Neuronal stem cell (in vitro differentiated cells): ENCODE results near the gene OPN1SW.

ENCODE experiments used
- DNase-seq: peaks from one replicate; pipeline ENCODE4 v3.0.0-alpha.2; 2013; ENCODE audit warnings: low spot score
- H2AFZ ChIP-seq: one replicate; pipeline ENCODE4 v1.6.1; 2013; ENCODE audit warnings: mild to moderate bottlenecking, low read length, inconsistent platforms
- H2AK5ac ChIP-seq: 2 replicates; pipeline ENCODE4 v1.6.1; 2013; ENCODE audit warnings: low read depth, mild to moderate bottlenecking, inconsistent platforms, low read length, moderate library complexity, mixed read lengths
- H2BK120ac ChIP-seq: 2 replicates; pipeline ENCODE4 v1.6.1; 2013; ENCODE audit warnings: low read depth, mild to moderate bottlenecking, inconsistent platforms, low read length, moderate library complexity, mixed read lengths
- H2BK12ac ChIP-seq: one replicate; pipeline ENCODE4 v1.6.1; 2013; ENCODE audit warnings: low read length, inconsistent platforms
- H2BK15ac ChIP-seq: 2 replicates; pipeline ENCODE4 v1.6.1; 2013; ENCODE audit warnings: mild to moderate bottlenecking, low read length, inconsistent platforms, mixed read lengths
- H2BK5ac ChIP-seq: one replicate; pipeline ENCODE4 v1.6.1; 2013; ENCODE audit warnings: inconsistent platforms, mild to moderate bottlenecking, low read length, moderate library complexity
- H3K14ac ChIP-seq: one replicate; pipeline ENCODE4 v1.6.1; 2013; ENCODE audit warnings: low read length, inconsistent platforms
- H3K18ac ChIP-seq: 2 replicates; pipeline ENCODE4 v1.6.1; 2013; ENCODE audit warnings: low read length, inconsistent platforms
- H3K23ac ChIP-seq: 2 replicates; pipeline ENCODE4 v1.6.1; 2013; ENCODE audit warnings: low read depth, mild to moderate bottlenecking, mixed read lengths, low read length, inconsistent platforms; ENCODE audit not compliant: poor library complexity
- H3K27ac ChIP-seq: replicated peaks from 3 replicates; pipeline ENCODE4 v1.5.1; 2013; ENCODE audit warnings: low read length, inconsistent platforms
- H3K27me3 ChIP-seq, 3 experiments: 2 replicates each; pipeline ENCODE4 v1.6.1; 2013; ENCODE audit warnings: low read length in 3 of 3, mild to moderate bottlenecking in 2 of 3, inconsistent platforms in 1 of 3, low read depth in 1 of 3, mixed read lengths in 1 of 3, moderate library complexity in 1 of 3; ENCODE audit not compliant: control insufficient read depth in 3 of 3, insufficient read depth in 3 of 3
- H3K36me3 ChIP-seq, 2 donors: replicated peaks in 1 of 2; 2 replicates each; pipeline ENCODE4 v1.6.1; 2013; ENCODE audit warnings: low read length in 2 of 2; ENCODE audit not compliant: control insufficient read depth in 2 of 2, insufficient read depth in 2 of 2
- H3K4ac ChIP-seq: 2 replicates; pipeline ENCODE4 v1.6.1; 2013; ENCODE audit warnings: inconsistent platforms, mild to moderate bottlenecking, low read length, moderate library complexity
- H3K4me1 ChIP-seq, 2 donors: 1 replicate in 1 of 2; 2 replicates in 1 of 2; pipeline ENCODE4 v1.6.1; 2013; ENCODE audit warnings: low read length in 2 of 2, low read depth in 1 of 2; ENCODE audit not compliant: control insufficient read depth in 2 of 2, insufficient read depth in 1 of 2
- H3K4me2 ChIP-seq: one replicate; pipeline ENCODE4 v1.6.1; 2013; ENCODE audit warnings: mild to moderate bottlenecking, low read length, inconsistent platforms; ENCODE audit not compliant: insufficient read depth, poor library complexity, severe bottlenecking
- H3K4me3 ChIP-seq, 2 donors: 2 replicates each; pipeline ENCODE4 v1.5.1; 2013; ENCODE audit warnings: low read length in 2 of 2, mild to moderate bottlenecking in 2 of 2, inconsistent platforms in 1 of 2, moderate library complexity in 1 of 2
- H3K79me1 ChIP-seq: one replicate; pipeline ENCODE4 v1.6.1; 2013; ENCODE audit warnings: low read depth, mild to moderate bottlenecking, inconsistent platforms, low read length, moderate library complexity
- H3K9ac ChIP-seq: one replicate; pipeline ENCODE4 v1.6.1; 2013; ENCODE audit warnings: mild to moderate bottlenecking, low read depth, low read length, inconsistent platforms; ENCODE audit not compliant: poor library complexity
- H3K9me3 ChIP-seq, 2 donors: replicated peaks in 1 of 2; 2 replicates each; pipeline versions ENCODE3 to v1.6.1; 2013; ENCODE audit warnings: low read length in 2 of 2, mild to moderate bottlenecking in 2 of 2, inconsistent platforms in 1 of 2, low read depth in 1 of 2, mixed read lengths in 1 of 2, moderate library complexity in 1 of 2; ENCODE audit not compliant: control insufficient read depth in 2 of 2, insufficient read depth in 1 of 2
- H4K8ac ChIP-seq: one replicate; pipeline ENCODE4 v1.6.1; 2013; ENCODE audit warnings: low read depth, mild to moderate bottlenecking, inconsistent platforms, low read length, moderate library complexity
- H4K91ac ChIP-seq: one replicate; pipeline ENCODE4 v1.6.1; 2013; ENCODE audit warnings: low read length, low read depth, mild to moderate bottlenecking, inconsistent platforms; ENCODE audit not compliant: poor library complexity
- WGBS, 2 donors: extraction: QIAGEN DNeasy Blood & Tissue Kit; methylation state at CpG; one replicate each; pipeline ENCODE4 v1.1.7; 2013; ENCODE audit warnings: missing lambda C conversion rate in 2 of 2, mixed read lengths in 1 of 2; ENCODE audit not compliant: insufficient read length in 2 of 2, insufficient replicate concordance in 1 of 2; ENCODE audit errors: extremely low coverage in 2 of 2; 5-methylcytosine and 5-hydroxymethylcytosine counted together

OPN1SW gene

GRCh38 chr7:128773604-128774003 lies 2.0 kb downstream of the OPN1SW start:
- Histone ChIP-seq H4K8ac (no peak overlapping the region), H3K9me3 (peaks cover 3 to 9% of the 10 kb centered on the region in 2 donors), H3K27ac (no peak overlapping the region), H3K36me3 (peaks cover 18 to 58% of the 10 kb centered on the region in 2 donors), H2BK5ac (no peak overlapping the region), H3K4me2 (no peak overlapping the region), H3K14ac (no peak overlapping the region), H4K91ac (no peak overlapping the region), H3K4me1 (no peaks in the 10 kb centered on the region), H3K9ac (no peak overlapping the region), H2AK5ac (no peak overlapping the region), H2BK120ac (no peak overlapping the region), H2BK15ac (no peak overlapping the region), H2BK12ac (no peak overlapping the region), H3K27me3 (no peaks in the 10 kb centered on the region), H3K4ac (no peak overlapping the region), H3K23ac (no peak overlapping the region), H3K18ac (no peak overlapping the region), H3K79me1 (no peaks in the 10 kb centered on the region), H3K4me3 (peak overlapping the region in 1 of 2 donors; percentile 31), H2AFZ (no peak overlapping the region)
- WGBS, 2 donors, result no CpG with 5 or more reads among the region's 12 CpGs
- no peak for DNase-seq

DNA sequence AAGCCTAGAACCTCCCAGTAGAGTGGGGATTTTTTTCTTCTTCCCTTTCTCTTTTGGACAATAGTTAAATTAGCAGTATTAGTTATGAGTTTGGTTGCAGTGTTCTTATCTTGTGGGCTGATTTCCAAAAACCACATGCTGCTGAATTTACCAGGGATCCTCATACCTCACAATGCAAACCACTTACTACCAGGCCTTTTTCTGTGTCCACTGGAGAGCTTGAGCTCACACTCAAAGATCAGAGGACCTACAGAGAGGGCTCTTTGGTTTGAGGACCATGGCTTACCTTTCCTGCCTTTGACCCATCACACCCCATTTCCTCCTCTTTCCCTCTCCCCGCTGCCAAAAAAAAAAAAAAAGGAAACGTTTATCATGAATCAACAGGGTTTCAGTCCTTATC lies 5.4 kb downstream of the OPN1SW start:
- peaks cover 24 to 87% of the 10 kb centered on the region in 2 donors for H3K36me3 ChIP-seq

GRCh38 chr7:128767475-128768110 lies 8.0 kb downstream of the OPN1SW start:
- Histone ChIP-seq H3K9me3 (no peaks in the 10 kb centered on the region), H2AK5ac (no peak overlapping the region), H2BK15ac (no peak overlapping the region), H2AFZ (no peak overlapping the region), H2BK5ac (no peak overlapping the region), H3K23ac (no peak overlapping the region), H3K9ac (no peak overlapping the region), H3K4ac (no peak overlapping the region), H3K4me3 (no peak overlapping the region), H3K36me3 (peaks cover 21 to 94% of the 10 kb centered on the region in 2 donors), H3K27me3 (no peaks in the 10 kb centered on the region), H3K4me1 (no peaks in the 10 kb centered on the region), H3K27ac (no peak overlapping the region), H4K8ac (no peak overlapping the region), H3K79me1 (no peaks in the 10 kb centered on the region), H4K91ac (no peak overlapping the region), H2BK12ac (no peak overlapping the region), H3K18ac (no peak overlapping the region), H3K4me2 (no peak overlapping the region), H3K14ac (no peak overlapping the region), H2BK120ac (no peak overlapping the region)
- WGBS, 2 donors, result no CpG with 5 or more reads among the region's 6 CpGs
- DNase-seq, result no peak

More for the DNA sequence above, 5.4 kb downstream of the OPN1SW start:
- Histone ChIP-seq H3K4me3 (no peak overlapping the region), H3K23ac (no peak overlapping the region), H3K27ac (no peak overlapping the region), H4K91ac (no peak overlapping the region), H3K18ac (no peak overlapping the region), H2AFZ (no peak overlapping the region), H2BK12ac (no peak overlapping the region), H2AK5ac (no peak overlapping the region), H3K9me3 (peaks cover 0 to 6% of the 10 kb centered on the region in 2 donors), H2BK120ac (no peak overlapping the region), H3K14ac (no peak overlapping the region), H3K4ac (no peak overlapping the region), H2BK15ac (no peak overlapping the region), H4K8ac (no peak overlapping the region), H3K9ac (no peak overlapping the region), H3K4me1 (no peaks in the 10 kb centered on the region), H3K79me1 (no peaks in the 10 kb centered on the region), H2BK5ac (no peak overlapping the region), H3K4me2 (no peak overlapping the region), H3K27me3 (no peaks in the 10 kb centered on the region)
- no peak for DNase-seq
- WGBS, 2 donors, result no CpG with 5 or more reads among the region's 2 CpGs

- Histone ChIP-seq H3K4me1 (no peaks in the 10 kb centered on the region), H2BK5ac (no peak overlapping the region), H3K18ac (no peak overlapping the region), H3K4ac (no peak overlapping the region), H3K79me1 (no peaks in the 10 kb centered on the region), H3K27ac (no peak overlapping the region), H3K27me3 (no peaks in the 10 kb centered on the region), H3K4me2 (no peak overlapping the region), H3K36me3 (peaks cover 15 to 92% of the 10 kb centered on the region in 2 donors), H3K4me3 (no peak overlapping the region), H3K9me3 (no peaks in the 10 kb centered on the region), H2AFZ (no peak overlapping the region), H2BK15ac (no peak overlapping the region), H4K8ac (no peak overlapping the region), H3K14ac (no peak overlapping the region), H3K23ac (no peak overlapping the region), H3K9ac (no peak overlapping the region), H2AK5ac (no peak overlapping the region), H2BK12ac (no peak overlapping the region), H2BK120ac (no peak overlapping the region), H4K91ac (no peak overlapping the region)
- no CpG with 5 or more reads among the region's 3 CpGs for WGBS, 2 donors
- no peak for DNase-seq
Observed at GRCh38 chr7:128763541-128763940, 12.1 kb downstream of the OPN1SW start.
